PC-9 (cell line): ENCODE measurements around the gene ITGA5. TPM values are rescaled to one million over a fixed set of nuclear protein-coding genes. Genes with fewer than 3 reads are reported as not detected.

ENCODE experiments used
- BruUV-seq: library from RNA; stranded (reverse); fragments of 400-500 nt; replicated peaks from 2 replicates; lab custom pipeline; 2021; lab: Mats Ljungman, UMichigan
- CTCF ChIA-PET: fragments of 300-600 bp; sonication (Branson Sonifier 250); formaldehyde crosslinking; loops from one replicate; lab custom pipeline; 2022; ENCODE audit warnings: antibody characterized with exemption; lab: Charles Lee
- POLR2A ChIA-PET: fragments of 300-600 bp; sonication (Branson Sonifier 250); formaldehyde crosslinking; loops from one replicate; lab custom pipeline; 2022; ENCODE audit warnings: antibody characterized with exemption; ENCODE audit not compliant: unreplicated experiment; lab: Charles Lee
- DNase-seq, 2 experiments: peaks; one replicate each; pipeline versions ENCODE4 v3.0.0 to v3.0.0-alpha.2; 2015 to 2022; ENCODE audit warnings: mixed read lengths in 1 of 2
- H2AFZ ChIP-seq: fragments of 200-600 bp; sonication (generic); 2 replicates; pipeline ENCODE4 v1.8.1; 2017; ENCODE audit warnings: antibody characterized with exemption
- H3F3A ChIP-seq: fragments of 200-600 bp; sonication (generic); 2 replicates; pipeline ENCODE4 v1.8.1; 2017; ENCODE audit warnings: antibody characterized with exemption, mild to moderate bottlenecking, low read depth; ENCODE audit not compliant: insufficient read depth
- H3K27ac ChIP-seq: fragments of 200-600 bp; sonication (generic); 2 replicates; pipeline ENCODE4 v1.6.1; 2016; ENCODE audit warnings: mixed run types
- H3K27me3 ChIP-seq: fragments of 200-600 bp; sonication (generic); 2 replicates; pipeline ENCODE4 v1.6.1; 2016; ENCODE audit warnings: low read depth, mixed run types; ENCODE audit not compliant: insufficient read depth
- H3K36me3 ChIP-seq: fragments of 200-600 bp; sonication (generic); 2 replicates; pipeline ENCODE4 v1.6.1; 2016; ENCODE audit warnings: low read depth, mixed run types
- H3K4me1 ChIP-seq: fragments of 200-600 bp; sonication (generic); replicated peaks from 2 replicates; pipeline ENCODE4 v1.6.1; 2016; ENCODE audit warnings: mixed run types; ENCODE audit not compliant: insufficient read depth
- H3K4me2 ChIP-seq: fragments of 200-600 bp; sonication (generic); 2 replicates; pipeline ENCODE4 v1.6.1; 2017; ENCODE audit warnings: mixed run types
- H3K4me3 ChIP-seq: fragments of 200-600 bp; sonication (generic); 2 replicates; pipeline ENCODE4 v1.6.1; 2016; ENCODE audit warnings: mixed run types
- H3K79me2 ChIP-seq: fragments of 200-600 bp; sonication (generic); 2 replicates; pipeline ENCODE4 v1.6.1; 2017; ENCODE audit warnings: low read depth, mixed run types
- H3K9me2 ChIP-seq: fragments of 200-600 bp; sonication (generic); 2 replicates; pipeline ENCODE4 v1.8.1; 2017; ENCODE audit warnings: mild to moderate bottlenecking; ENCODE audit not compliant: insufficient read depth
- H3K9me3 ChIP-seq: fragments of 200-600 bp; sonication (generic); 2 replicates; pipeline ENCODE4 v1.8.1; 2016; ENCODE audit warnings: low read depth; ENCODE audit not compliant: insufficient read depth
- H4K20me1 ChIP-seq: fragments of 200-600 bp; sonication (generic); 2 replicates; pipeline ENCODE4 v1.8.1; 2017; ENCODE audit not compliant: insufficient read depth
- EZH2 ChIP-seq: fragments of 200-600 bp; sonication (generic); IDR thresholded peaks from 2 replicates; pipeline ENCODE4 v1.8.0; 2017; ENCODE audit warnings: antibody characterized with exemption, low read depth
- intact Hi-C: fragments of 100-400 bp; cut with micrococcal nuclease; formaldehyde crosslinking; loops from one replicate; pipeline ENCODE4 v1.10.0; 2022; ENCODE audit not compliant: unreplicated experiment
- total RNA-seq: library from RNA; stranded (reverse); gene quantifications from 2 replicates; pipeline ENCODE4 v1.2.3, GENCODE V29; 2021
- TF ChIP-seq, protein P1 (sequence below): fragments of 200-600 bp; sonication (generic); conservative IDR thresholded peaks from 2 replicates; pipeline ENCODE4 v1.6.1; 2017; ENCODE audit warnings: mixed run types, antibody characterized with exemption, mild to moderate bottlenecking, moderate library complexity

ITGA5 gene
- total RNA-seq, 1 experiment from 2014 or later = 28.4 TPM

DNA sequence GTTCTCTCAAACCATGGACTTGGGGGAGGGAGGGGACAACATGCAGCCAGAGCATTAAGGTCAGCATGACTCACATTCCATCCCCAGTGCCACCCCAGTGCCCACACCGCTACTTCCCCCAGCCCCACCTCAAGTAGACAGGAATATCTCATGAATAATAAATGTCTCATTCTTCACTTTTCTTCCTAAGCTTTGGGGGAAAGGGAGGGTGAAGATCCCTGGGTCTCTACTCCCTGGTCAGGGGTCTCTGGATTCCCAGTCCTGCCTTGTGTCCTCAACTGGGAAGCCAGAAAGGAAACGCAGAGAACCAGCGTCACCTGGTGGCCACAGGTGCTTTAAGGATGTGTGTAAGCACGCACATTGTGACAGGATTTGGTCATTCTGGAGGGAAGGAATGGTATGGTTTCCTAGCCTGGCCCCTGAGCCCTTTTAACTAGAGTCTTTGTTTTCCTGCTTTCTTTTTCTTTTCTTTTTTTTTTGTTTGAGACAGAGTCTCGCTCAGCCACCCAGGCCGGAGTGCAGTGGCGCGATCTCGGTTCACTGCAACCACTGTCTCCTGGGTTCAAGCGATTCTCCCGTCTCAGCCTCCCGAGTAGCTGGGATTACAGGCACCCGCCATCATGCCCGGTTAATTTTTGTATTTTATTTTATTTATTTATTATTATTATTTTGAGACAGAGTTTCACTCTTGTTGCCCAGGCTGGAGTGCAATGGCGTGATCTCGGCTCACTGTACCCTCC, 58.2 kb downstream of the ITGA5 start:
- Histone ChIP-seq H3K79me2 (no peaks in the 10 kb centered on the region), H4K20me1 (no peaks in the 10 kb centered on the region), H3K4me2 (peak overlapping the region; percentile 34), H3K9me3 (no peaks in the 10 kb centered on the region), H3F3A (peaks cover 17% of the 10 kb centered on the region; the same call in 1 of the 2 replicates), H2AFZ (no peak overlapping the region), H3K36me3 (no peaks in the 10 kb centered on the region), H3K4me1 (peaks cover 14% of the 10 kb centered on the region), H3K9me2 (no peaks in the 10 kb centered on the region), H3K4me3 (no peak overlapping the region), H3K27me3 (no peaks in the 10 kb centered on the region), H3K27ac (no peak overlapping the region)
- CTCF ChIA-PET = interaction anchor here (1.0 to 3.7 kb wide), 5 partner anchors 8 to 141 kb away, joined by 3 to 17 read pairs (median 5); partner anchors contain the start of gene COPZ1
- POLR2A ChIA-PET = no interaction called here
- BruUV-seq = no TSS peak
- intact Hi-C loops = loop anchor here (1.0 to 10.0 kb wide), 2 partner anchors 106 to 141 kb away; no protein-coding TSS in a partner anchor
- peak; percentile 52 to 75 for DNase-seq
- no peak for TF ChIP-seq EZH2
- TF ChIP-seq, protein P1, sequence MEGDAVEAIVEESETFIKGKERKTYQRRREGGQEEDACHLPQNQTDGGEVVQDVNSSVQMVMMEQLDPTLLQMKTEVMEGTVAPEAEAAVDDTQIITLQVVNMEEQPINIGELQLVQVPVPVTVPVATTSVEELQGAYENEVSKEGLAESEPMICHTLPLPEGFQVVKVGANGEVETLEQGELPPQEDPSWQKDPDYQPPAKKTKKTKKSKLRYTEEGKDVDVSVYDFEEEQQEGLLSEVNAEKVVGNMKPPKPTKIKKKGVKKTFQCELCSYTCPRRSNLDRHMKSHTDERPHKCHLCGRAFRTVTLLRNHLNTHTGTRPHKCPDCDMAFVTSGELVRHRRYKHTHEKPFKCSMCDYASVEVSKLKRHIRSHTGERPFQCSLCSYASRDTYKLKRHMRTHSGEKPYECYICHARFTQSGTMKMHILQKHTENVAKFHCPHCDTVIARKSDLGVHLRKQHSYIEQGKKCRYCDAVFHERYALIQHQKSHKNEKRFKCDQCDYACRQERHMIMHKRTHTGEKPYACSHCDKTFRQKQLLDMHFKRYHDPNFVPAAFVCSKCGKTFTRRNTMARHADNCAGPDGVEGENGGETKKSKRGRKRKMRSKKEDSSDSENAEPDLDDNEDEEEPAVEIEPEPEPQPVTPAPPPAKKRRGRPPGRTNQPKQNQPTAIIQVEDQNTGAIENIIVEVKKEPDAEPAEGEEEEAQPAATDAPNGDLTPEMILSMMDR = peak; percentile 89

DNA sequence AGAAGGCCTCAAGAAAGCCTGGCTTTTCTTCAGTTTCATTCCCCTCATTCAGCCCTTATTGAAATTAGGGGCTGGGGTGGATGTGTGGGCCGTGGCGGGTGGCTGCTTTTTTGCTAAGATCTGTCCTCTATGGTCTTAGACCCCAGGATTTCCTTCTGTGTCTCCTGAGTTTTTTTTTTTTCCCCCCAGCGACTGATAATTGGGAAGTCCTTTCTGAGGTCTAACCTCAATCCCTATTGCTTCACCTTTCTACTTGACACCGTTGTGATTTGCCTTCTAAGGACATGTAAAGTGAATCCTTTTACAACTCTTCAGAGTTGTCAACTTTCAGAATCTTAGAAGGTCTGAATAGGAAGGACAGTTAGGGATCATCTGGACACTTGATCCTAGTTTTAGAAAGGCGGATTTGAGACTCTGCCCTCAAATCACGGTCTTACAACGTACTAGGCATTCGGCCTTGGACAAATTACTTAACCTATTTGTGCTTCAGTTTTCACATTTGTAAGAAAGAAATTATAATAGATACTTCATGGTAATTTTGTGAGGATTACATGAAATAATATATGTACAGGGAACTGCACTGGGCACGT, 59.2 kb downstream of the ITGA5 start:
- POLR2A ChIA-PET = interaction anchor here (1.0 kb wide), 1 partner anchor 80 kb away, joined by 4 read pairs; no protein-coding TSS in a partner anchor
- DNase-seq = no peak
- no peaks in the 10 kb centered on the region for H3K36me3 ChIP-seq
- peak overlapping the region; percentile 85 for H3K4me3 ChIP-seq
- no peaks in the 10 kb centered on the region for H3K79me2 ChIP-seq
- H3K4me1 ChIP-seq = peaks cover 14% of the 10 kb centered on the region
- TF ChIP-seq, protein P1 = no peak
- TF ChIP-seq EZH2 = no peak
- BruUV-seq = TSS peak; percentile 64
- H3K4me2 ChIP-seq = peak overlapping the region; percentile 99
- H4K20me1 ChIP-seq = no peaks in the 10 kb centered on the region
- no peaks in the 10 kb centered on the region for H3K9me3 ChIP-seq
- intact Hi-C loops = loop anchor here (2.0 to 10.0 kb wide), 3 partner anchors 65 to 105 kb away; partner anchors contain the start of genes CBX5 and HNRNPA1
- no peaks in the 10 kb centered on the region for H3K27me3 ChIP-seq
- H3F3A ChIP-seq = peaks cover 22% of the 10 kb centered on the region; the same call in 1 of the 2 replicates
- H3K9me2 ChIP-seq = no peaks in the 10 kb centered on the region
- CTCF ChIA-PET = interaction anchor here (0.6 to 3.7 kb wide), 6 partner anchors 9 to 140 kb away, joined by 3 to 17 read pairs (median 4); partner anchors contain the start of gene COPZ1
- H3K27ac ChIP-seq = peak overlapping the region; percentile 28; the same call in 1 of the 2 replicates
- H2AFZ ChIP-seq = peak overlapping the region; percentile 80
